NCI-H510A treated with DMSO at 0.1 percent for 48 hours (cell line): Measurements from ENCODE around the gene IMMP1L.

ENCODE experiments used
- DNase-seq: peaks from one replicate; lab custom pipeline; 2025; lab: John Stamatoyannopoulos, UW

Gene IMMP1L

DNA sequence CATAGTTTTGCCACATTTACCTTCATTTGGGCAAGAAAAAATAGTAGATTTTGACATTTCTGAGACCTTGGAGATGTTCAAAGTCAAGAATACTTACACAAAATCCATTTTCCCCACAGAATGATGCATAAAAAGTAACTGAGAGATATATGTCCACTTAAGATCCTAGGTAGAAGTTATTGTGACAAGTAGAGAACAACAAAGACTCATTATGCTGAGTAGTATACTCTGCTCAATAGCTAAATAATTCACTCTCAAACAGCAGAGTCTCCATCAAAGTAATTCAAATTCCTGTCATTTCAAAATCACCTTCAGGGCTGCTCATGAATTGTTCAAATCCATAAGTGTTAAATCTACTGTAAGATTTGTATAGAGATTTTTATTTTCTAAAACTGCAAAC is 35.3 kb downstream of the IMMP1L start:
- no peak for DNase-seq

DNA sequence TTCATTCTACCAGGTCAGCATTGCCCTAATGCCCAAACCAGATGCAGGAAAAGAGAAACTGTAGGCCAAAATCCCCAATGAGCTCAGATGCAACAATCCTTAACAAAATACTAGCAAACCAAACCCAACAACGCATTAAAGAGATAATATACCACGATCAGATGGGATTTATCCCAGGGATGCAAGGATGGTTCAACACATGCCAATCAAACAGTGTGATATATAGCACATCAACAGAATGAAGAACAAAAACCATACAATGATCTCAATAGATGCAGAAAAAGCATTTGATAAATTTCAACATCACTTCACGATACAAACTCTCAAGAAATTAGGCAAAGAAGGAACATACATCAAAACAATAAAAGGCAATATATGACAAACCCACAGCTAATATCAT is 45.0 kb downstream of the IMMP1L start:
- DNase-seq = no peak

DNA sequence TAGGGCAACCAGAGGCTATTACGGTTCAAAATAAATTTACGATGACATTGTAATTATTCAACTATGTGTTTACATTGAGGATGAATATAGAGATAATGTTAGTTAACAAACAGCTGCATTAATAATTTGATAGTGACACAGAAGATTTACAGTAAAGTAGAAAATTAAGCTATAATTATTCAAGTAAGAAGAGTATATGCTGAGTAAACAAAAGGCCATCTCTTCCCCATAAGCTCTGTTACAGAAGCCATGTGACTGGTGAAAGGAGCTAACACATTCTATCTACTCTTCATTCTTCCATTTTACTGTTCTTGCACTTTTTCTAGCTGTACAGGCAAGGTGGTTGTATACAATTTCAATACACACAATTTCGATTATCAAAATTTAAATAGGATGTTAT is 54.2 kb downstream of the IMMP1L start:
- DNase-seq = no peak

DNA sequence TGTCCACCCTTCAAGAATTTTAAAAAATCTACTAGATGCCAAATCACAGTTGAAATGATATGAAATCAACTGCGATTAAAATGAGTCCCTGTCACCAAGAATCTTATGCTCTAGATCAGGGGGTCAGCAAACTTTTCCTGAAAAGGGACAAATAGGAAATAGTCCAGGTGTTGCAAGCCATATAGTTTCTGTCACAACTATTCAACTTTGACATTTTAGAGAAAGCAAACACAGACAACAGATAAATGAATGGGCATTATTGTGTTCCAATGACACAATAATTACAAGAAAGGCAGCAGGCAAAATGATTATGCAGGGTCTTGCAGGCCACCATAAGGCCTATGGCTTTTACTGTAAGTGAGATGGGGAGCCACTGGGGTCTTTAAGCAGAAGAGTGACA is 58.6 kb downstream of the IMMP1L start:
- no peak for DNase-seq

DNA sequence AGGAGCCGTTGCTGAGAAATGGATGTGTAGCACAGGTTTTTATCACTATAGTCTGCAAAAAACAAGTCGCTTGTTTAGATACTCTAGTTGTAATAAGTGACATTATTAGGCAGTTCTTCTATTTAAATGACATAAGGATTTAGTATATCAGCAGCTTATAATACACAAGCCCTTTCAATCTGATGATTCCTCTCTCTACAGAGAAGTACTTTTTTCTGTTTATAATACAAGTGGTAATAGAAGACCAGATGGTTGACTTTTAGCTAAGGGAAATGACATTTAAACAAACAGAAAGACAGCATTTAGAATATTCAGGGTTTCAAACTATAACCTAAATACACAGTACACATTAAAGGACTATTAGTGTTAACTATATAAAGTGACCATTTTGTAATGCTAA is 60.4 kb downstream of the IMMP1L start:
- no peak for DNase-seq

DNA sequence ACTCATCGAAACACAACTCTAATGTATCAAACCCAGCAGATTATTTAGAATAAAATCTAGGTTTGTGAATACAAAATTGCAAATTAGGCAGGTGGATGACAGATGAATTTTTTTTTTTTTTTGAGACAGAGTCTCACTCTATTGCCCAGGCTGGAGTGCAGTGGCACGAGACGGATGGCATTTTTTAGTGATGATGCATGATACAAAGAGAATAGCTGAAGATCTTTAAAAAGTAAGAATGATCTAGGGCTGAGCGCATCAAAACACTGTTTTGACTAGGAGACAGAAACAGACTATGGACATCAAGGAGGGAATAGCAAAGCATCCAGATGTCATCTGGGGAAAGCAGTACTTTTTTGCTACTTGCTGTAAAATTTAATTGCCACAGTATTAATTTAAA is 63.8 kb downstream of the IMMP1L start:
- DNase-seq = no peak

DNA sequence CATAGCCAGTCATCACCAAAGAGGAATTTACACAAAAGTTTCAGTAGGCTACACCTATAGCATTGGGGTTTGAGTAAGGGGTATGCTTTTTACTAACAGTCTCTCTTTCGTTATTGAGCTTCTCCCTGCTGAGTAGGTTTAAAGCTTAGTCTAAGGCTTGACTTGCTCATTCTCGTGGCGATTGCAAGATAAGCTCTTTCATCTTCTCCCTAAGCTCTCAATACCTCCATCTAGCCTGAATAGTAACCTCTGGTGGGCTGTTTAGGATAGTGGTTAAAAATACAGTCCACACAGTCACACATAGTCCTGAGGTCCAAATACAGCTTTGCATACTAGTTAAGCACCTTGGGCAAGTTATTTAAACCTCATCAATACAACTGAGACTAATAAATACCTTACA is 65.6 kb downstream of the IMMP1L start:
- peak; percentile 36 for DNase-seq

DNA sequence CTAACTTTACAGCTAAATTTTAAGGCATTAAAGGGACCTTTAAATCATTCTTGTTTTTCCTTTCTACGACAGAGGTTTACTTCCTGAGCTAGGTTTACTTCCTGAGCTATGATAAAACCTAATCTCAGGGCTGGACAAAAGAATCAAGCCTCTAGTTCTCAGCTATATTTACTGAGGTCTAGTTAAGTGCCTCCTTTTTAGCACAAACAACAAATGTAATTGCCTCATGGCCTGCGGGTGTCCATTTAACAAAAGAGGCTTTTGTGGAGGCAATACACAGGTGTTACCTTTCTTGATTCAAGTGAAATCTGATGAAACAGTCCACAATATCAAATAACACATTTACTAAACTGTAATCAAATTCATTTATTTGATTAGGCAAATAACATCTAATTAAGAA is 67.3 kb downstream of the IMMP1L start:
- DNase-seq = peak; percentile 58

DNA sequence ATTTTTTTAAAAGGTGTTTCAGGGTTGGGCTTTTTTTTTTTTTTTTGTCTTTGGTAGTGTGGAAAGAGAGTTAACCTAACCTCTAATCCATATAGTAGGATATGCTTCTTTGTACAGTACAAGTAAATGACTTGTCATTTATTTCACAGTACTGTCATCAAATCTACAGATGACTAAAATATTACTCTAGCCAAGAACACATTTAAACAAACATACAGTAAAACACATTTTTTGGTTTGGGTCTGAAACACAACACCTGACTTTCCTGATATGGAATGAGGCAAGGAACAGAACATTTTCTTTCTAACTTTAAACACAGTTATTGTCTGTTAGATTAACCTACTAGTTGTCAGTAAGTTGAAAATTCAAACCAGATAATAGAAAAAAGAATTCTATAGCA is 68.1 kb downstream of the IMMP1L start:
- DNase-seq = no peak

DNA sequence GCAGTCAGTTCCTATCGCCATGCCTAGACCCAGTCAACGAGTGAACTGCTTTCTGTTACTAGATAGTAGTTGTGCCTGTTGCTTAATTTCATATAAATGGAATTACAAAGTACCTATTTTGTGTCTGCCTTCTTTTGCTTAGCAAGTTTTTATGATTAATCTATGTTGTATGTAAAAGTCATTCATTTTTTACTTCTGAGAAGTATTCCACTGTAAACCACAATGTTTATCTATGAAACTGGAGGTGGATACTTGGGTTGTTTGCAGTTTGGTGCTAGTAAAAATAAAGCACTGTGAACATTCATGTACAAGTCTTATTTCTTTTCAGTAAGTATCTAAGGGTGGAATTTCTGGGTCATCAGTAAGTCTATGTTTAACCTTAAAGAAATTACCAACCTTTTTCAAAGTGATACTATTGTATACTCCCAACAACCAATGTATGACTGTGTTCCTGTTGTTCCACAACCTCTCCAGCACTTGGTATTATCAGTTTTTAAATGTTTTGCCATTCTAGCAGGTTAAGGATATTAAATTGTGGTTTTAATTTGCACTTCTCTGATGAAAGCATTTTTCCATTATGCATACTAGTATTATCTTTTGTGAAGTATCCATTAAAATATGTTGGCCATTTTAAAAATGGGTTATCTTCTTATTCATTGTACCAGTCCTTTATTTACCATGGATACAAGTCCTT is 71.5 kb downstream of the IMMP1L start:
- DNase-seq = no peak

DNA sequence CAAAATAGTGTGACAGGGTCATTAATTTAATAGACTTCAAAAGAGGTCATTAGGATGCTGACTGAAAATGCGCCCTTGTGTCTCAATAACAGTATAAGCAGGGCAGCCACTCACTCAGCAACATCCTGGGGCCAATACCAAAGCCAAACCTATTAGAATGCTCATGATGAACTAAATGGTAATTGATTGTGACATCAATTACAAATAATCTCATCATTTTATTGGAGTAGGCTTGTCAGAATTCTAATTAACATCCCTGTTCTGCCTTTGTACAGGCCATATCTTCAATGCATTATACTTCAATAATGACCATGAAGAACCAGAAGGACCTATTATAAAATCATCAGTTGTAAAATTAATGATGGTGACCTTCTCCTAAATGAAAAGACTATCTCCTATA is 75.6 kb downstream of the IMMP1L start:
- DNase-seq = no peak

DNA sequence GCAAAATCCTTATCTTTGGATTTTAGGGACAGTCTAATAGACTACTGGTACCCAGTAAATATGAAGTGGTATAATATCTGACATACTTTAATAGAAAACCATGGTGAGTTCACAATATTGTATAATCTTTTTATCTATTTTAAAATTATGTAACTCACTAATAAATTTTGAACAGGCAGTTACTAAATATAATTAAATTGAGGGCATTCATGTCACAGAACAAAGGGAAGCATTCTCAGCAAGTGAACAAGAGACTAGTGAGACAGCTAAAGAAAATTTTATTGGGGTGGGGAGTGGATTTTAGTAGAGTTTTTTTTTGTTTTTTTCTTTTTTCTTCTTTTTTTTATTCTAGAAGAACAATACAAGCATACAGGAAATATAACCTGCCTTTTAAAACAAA is 84.8 kb downstream of the IMMP1L start:
- no peak for DNase-seq

DNA sequence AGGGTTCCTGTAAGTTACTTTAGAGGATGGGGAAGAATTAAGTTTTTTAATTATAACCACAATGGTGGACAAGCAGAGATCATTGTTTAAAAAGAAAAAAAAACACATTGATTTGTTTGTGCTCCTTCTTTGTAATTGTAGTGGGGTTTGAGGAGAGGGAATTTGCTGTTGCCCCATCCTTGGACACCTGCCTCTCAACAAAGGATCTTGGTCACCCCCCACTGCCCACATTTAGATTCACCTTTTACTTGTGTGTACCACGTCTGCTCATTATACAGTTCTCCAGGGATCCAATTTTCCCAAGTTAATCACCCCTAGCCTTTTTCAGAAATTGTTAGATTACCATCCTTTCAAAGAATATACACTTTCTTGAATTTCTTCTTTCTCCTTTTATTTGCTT is 86.7 kb downstream of the IMMP1L start:
- no peak for DNase-seq

DNA sequence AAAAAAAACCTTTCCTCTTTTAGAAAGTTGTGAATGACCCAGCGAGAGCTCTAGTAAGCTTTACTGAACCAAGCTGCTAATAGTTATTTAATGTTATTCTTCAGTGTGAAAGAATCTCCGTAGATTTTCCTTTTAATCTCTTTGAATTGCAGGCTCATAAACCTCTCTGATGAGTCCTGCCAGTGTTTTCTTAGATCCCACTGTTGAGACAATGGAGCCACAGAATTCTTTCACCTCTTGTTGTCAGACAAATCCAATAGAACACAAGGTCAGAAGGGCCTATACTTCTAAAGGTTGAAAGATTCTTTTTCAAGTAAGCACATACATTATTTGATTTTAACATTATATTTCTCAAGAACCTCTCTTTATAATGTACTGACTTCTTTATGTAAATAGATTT is 87.6 kb downstream of the IMMP1L start:
- no peak for DNase-seq

DNA sequence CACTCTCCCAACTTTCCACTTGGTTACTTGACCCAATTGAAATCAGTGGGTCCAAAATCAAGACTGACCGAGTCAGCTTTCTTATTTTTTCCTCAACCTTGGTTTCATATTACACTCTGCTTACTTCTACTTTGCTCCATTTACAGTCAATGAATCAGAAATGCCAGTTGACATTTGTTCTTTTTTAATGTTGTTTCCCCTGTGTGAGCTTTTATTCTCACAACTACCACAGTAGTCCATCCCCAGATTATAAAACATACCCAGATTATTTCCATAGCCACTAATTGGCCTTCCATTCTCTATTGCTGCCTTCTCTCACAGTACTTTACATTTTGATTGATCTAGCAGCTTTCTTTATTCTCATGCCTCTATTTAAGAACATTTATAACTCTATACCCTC is 89.8 kb downstream of the IMMP1L start:
- DNase-seq = no peak

DNA sequence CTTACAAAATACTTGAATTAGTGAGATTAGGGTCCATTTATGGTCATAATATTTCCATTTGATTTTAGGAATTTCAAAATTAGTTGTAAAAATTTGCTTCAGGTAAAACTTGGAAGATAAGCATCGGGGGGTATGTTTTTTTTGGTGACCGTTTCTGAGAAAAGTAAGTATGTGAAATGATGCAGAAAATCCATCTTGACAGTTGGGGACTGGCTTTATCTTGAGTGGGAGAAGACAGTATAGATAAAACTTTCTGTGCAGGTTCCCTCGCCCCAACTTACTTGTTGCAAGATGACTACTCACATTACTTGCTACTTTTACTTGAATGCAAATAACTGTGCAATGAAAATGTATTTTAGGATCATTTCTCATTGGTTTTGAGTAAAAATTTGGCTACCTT is 90.3 kb downstream of the IMMP1L start:
- DNase-seq = no peak

DNA sequence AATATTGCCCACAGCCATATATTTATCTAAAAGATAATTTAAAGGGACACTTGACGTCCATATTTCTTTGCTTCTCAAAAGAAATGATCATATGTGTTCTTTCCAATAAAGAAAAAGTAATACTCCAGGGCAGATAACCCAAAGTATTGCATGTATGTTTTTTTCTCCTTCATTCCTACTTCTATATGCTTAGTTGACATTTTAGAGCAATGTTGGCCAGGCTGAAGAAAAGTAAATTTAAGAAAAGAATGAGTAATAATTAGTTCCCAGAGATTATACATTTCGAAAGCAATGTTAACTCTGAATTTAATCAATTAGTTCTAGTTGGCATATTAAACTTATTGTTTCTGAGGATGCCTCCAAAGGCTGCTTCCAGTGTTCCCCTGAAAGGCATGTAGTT is 91.6 kb downstream of the IMMP1L start:
- DNase-seq = no peak

DNA sequence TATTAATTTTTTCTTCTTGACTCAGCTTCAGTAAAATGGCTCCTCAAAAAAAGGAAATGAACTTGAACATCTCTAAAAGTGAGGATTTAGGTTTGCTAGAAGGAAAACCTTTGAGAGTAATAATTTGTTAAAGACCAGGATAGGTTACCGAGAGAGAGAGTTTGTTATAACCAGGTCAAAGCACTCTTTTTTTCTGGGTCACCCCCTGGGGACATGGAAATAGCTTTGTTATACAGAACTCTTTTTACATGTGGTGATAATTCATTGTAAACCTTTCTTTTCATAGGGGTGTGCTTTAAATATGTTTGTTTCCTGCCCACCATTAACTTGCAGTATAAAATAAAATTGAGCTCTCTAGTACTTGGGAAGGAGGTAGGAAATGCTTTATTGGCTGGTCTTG is 92.1 kb downstream of the IMMP1L start:
- no peak for DNase-seq

DNA sequence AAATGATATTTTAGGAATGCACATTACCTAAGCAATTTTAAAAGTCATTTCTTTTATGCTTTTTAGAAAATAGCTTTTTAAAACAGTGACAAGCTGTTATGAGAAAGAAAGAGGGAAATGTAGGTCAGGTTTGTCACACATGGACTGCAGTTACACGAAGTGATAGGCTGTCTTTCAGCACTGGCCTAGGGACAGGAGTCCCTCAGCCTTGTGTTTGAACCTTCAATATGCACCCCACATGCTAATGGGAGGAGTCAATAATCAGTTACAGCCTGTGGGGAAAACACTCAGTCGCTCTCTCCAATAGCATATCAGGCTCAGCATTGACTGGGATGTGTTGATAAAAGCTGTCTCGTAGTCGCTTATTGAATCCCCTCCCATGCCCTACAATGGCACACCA is 94.0 kb downstream of the IMMP1L start:
- no peak for DNase-seq

DNA sequence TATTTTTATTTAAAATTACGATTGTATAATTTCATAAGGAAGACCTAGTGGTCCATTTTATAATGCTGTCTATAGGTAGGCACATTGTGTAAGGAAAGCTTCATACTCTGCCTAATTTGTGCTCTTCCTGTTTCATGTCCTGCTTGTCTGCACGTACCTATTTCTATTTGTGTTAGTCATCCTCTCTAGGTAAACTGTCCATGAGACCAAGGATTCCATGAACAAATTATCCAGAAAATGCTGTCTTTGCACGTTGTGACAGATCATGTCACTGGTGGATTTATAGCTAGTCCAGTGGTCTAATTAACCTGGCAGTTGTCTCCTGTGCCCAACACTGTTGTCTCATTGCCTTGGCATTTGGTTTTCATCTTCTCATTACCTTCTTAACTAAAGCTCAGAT is 95.1 kb downstream of the IMMP1L start:
- DNase-seq = no peak

DNA sequence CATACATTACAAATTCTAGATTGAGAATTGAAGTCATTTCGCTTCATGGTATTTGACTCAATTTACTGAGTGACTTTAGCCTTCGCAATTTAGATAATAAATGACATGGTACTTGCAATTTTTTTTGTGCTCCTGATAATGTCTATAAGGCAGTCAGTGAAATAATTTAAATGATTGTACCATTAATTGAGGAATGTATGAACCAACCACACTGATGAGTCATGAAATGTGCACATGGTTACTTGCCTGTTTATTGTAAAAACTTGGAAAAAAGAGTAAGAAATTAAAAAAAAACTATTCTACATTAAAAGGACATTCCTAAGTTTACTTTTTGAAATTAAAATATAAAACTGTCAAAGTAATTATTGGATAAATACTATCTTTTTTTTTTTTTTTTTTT is 96.5 kb downstream of the IMMP1L start:
- no peak for DNase-seq

DNA sequence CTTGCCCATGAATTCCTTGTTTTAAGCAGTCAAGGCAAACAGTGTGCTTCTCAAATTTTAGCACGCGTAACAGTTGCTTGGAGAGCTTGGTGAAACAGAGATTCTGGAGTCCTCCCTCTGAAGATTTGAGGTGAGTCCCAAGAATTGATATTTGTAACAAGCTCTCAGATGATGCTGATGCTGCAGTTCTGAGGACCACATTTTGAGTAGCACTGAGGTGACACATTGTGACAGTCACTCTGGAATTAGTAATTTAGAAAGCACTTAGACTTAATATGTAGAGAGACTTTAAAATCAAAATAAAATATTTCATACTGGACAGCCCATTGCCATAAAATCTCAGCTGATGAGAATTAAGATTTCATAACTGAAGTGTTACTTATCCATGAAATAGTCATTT is 101.2 kb downstream of the IMMP1L start:
- no peak for DNase-seq

DNA sequence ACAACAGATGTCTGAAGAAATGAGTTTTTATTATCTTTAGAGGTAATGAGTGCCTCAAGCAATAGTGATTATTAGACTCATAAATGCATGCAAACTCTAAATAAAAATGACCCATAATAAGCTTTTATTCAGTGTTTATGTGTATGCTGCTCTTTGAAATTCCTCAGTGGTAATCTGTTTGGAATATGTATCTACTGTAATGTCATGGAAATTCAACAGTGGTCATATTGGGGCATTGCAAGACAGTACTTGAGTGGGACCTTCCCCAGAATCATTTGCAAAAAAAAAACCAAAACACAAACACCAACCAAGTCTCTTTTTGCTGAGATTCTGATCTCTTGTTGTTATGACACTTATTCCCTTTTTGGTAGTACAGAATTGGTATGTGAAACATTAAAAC is 104.8 kb downstream of the IMMP1L start:
- DNase-seq = no peak

DNA sequence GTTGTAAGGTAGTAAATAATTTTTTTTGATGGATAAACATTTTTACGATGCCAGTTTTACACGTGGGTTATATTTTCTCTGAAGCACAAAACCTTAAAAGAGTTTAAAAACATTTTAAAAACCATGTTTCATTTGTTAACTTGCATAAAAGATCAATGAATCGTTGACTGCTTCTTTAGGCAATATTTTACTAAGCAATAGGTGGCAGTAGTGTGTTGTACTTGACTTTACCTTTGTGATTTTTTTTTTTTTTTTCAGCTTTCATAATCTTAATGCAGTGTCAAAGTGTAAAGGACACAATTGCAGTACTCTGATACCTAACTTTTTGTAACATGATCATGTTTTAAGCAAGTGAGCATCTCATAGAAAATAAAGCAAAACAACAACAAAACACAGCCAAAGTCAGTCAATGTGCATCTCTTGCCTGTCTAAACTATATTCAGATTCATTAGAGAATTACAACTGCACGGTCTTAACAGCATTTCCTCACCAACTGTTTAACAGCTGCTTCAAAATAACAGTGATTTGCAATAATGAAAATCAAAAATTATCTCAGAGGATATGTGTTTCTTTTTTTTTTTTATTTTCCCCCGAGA is 112.1 kb downstream of the IMMP1L start:
- no peak for DNase-seq
